HG03439 (cell line): Measurements from ENCODE around the gene ETV7.

Experiments
- ATAC-seq: cut with Tn5 transposase; IDR thresholded peaks from one replicate; pipeline ENCODE4 v1.9.1; 2021; ENCODE audit warnings: mild to moderate bottlenecking, moderate library complexity; ENCODE audit not compliant: unreplicated experiment

ETV7 gene

GRCh38 chr6:36324715-36325114 lies 62.8 kb downstream of the ETV7 start:
- ATAC-seq = no peak

GRCh38 chr6:36324191-36324590 lies 63.3 kb downstream of the ETV7 start:
- ATAC-seq = no peak

GRCh38 chr6:36323062-36323461 lies 64.4 kb downstream of the ETV7 start:
- no peak for ATAC-seq

GRCh38 chr6:36322591-36322990 lies 64.9 kb downstream of the ETV7 start:
- ATAC-seq = no peak

- ATAC-seq = no peak
These were observed 67.0 kb downstream of the ETV7 start for GRCh38 chr6:36320475-36320874.

- ATAC-seq = no peak
These were observed 67.6 kb downstream of the ETV7 start for GRCh38 chr6:36319821-36320220.

GRCh38 chr6:36319436-36319762 lies 68.1 kb downstream of the ETV7 start:
- no peak for ATAC-seq

GRCh38 chr6:36318690-36319435 lies 68.6 kb downstream of the ETV7 start:
- ATAC-seq = no peak

- ATAC-seq = no peak
These were observed 69.8 kb downstream of the ETV7 start for GRCh38 chr6:36317623-36318022.
